WI38 (cell line): ENCODE results near the gene EXOC4.
"Not testable (repeated sequence)": the region's sequence is repeated elsewhere in the genome, so short reads cannot be mapped to it uniquely, and the experiment has no call there.

Source experiments
- H3K4me3 ChIP-seq: 2 replicates; pipeline ENCODE4 v1.5.1; 2011; ENCODE audit warnings: low read depth, mild to moderate bottlenecking, control low read depth, low read length
- TF ChIP-seq, protein P1 (sequence below): IDR thresholded peaks from 2 replicates; pipeline ENCODE4 v1.5.1; 2012; ENCODE audit warnings: low read depth, mild to moderate bottlenecking, control low read depth, low read length

The EXOC4 gene

DNA sequence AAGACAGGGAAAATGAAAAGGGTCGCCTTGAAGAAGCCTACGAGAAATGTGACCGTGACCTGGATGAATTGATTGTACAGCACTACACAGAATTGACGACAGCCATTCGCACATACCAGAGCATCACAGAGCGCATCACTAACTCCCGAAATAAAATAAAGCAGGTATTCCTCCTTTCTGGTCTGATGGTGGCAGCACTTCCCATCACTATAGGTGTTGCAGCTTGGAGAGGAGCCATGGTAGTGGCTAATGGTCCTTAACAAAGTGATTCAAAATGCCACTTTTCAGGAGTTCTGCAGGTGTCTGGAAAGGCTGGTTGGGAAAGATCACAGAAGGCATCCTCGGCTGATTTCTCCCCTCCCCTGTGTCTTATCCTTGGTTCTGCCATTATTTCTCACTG, 22.1 kb downstream of the EXOC4 start:
- TF ChIP-seq, protein P1, sequence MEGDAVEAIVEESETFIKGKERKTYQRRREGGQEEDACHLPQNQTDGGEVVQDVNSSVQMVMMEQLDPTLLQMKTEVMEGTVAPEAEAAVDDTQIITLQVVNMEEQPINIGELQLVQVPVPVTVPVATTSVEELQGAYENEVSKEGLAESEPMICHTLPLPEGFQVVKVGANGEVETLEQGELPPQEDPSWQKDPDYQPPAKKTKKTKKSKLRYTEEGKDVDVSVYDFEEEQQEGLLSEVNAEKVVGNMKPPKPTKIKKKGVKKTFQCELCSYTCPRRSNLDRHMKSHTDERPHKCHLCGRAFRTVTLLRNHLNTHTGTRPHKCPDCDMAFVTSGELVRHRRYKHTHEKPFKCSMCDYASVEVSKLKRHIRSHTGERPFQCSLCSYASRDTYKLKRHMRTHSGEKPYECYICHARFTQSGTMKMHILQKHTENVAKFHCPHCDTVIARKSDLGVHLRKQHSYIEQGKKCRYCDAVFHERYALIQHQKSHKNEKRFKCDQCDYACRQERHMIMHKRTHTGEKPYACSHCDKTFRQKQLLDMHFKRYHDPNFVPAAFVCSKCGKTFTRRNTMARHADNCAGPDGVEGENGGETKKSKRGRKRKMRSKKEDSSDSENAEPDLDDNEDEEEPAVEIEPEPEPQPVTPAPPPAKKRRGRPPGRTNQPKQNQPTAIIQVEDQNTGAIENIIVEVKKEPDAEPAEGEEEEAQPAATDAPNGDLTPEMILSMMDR, result no peak
- H3K4me3 ChIP-seq, result no peak overlapping the region

- TF ChIP-seq, protein P1, result no peak
These were observed 22.7 kb downstream of the EXOC4 start for GRCh38 chr7:133275446-133276095.

GRCh38 chr7:133278975-133279374, 26.1 kb downstream of the EXOC4 start:
- not testable (repeated sequence) for H3K4me3 ChIP-seq

More at GRCh38 chr7:133275446-133276095, 22.7 kb downstream of the EXOC4 start:
- no peak overlapping the region for H3K4me3 ChIP-seq

- TF ChIP-seq, protein P1, result no peak
- no peak overlapping the region for H3K4me3 ChIP-seq
These were observed 29.2 kb downstream of the EXOC4 start for GRCh38 chr7:133282094-133282493.

DNA sequence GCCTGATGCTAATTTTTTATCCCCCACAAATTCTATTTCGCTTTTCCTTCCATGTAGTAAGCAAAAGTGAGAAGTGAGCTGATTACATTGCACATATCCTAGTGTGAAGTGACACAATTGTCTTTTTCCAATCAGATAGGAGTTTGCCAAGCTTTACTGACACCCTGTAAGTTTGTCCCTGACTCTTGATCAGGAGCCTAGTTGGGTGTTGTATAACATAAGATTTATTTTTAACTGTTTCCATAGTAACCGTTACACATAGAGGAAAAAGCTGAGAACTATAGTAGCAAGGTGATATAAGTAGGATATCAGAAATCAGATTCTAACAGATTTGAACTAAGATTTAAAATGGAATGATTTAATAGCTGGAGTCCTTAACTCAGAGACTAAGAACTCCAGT, 31.2 kb downstream of the EXOC4 start:
- no peak overlapping the region for H3K4me3 ChIP-seq
- TF ChIP-seq, protein P1, result no peak

DNA sequence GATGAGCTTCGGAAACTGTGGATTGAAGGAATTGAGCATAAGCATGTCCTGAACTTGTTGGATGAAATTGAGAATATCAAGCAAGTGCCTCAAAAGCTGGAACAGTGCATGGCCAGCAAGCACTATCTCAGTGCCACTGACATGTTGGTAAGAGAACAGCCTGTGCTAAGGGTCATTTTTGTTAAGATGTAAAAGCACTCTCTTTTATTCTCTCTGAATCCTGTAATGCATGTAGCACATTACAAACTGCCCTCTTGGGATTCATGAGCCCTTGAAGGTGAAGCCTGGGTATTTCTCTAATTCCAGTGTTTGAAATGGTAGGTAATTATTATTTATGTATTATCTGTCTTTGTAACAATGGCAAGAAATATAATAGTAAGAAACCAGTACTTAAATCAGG, 36.1 kb downstream of the EXOC4 start:
- H3K4me3 ChIP-seq, result no peak overlapping the region
- TF ChIP-seq, protein P1, result no peak

GRCh38 chr7:133290041-133290440, 37.2 kb downstream of the EXOC4 start:
- TF ChIP-seq, protein P1, result no peak
- no peak overlapping the region for H3K4me3 ChIP-seq
